Upper lobe of left lung (tissue), 4 donors: ENCODE data around the gene ESRP2.

Source experiments
- CTCF ChIP-seq, 6 experiments: fragments of 450-650 bp in 4 of 6; fragments of 200-600 bp in 2 of 6; sonication (generic) in 2 of 6; IDR thresholded peaks; one replicate each; pipeline ENCODE4 v1.5.1; 2016 to 2019; ENCODE audit warnings: antibody characterized with exemption in 6 of 6
- POLR2A ChIP-seq, 4 donors: fragments of 450-650 bp; IDR thresholded peaks; one replicate each; pipeline ENCODE4 v1.5.1; 2016 to 2017; ENCODE audit warnings: antibody characterized with exemption in 4 of 4, mild to moderate bottlenecking in 2 of 4
- POLR2AphosphoS5 ChIP-seq, 2 donors: sonication (generic); formaldehyde crosslinking; IDR thresholded peaks; one replicate each; pipeline ENCODE4 v1.5.1; 2017; ENCODE audit warnings: antibody characterized with exemption in 2 of 2

GRCh38 chr16:68235108-68235886, 630 bp downstream of the ESRP2 start:
- TF ChIP-seq POLR2A (IDR thresholded peaks at IDR 0.05) (peak in 1 of 4 donors; percentile 53), CTCF (IDR thresholded peaks at IDR 0.05) (peak in 1 of 6 experiments; percentile 8), POLR2AphosphoS5 (IDR thresholded peaks at IDR 0.05) (no peak)
